Thymus (tissue), 11 donors: Measurements from ENCODE around the gene KRT9. TPM values are rescaled to one million over a fixed set of nuclear protein-coding genes. Genes with fewer than 3 reads are reported as not detected.
"Not testable (repeated sequence)": the region's sequence is repeated elsewhere in the genome, so short reads cannot be mapped to it uniquely, and the experiment has no call there.

Experiments used
- DNase-seq, 9 donors: peaks; one replicate each; pipeline ENCODE4 v3.0.0-alpha.2; 2013; ENCODE audit warnings: low spot score in 9 of 9, low read depth in 6 of 9, missing footprints in 1 of 9
- H3K27ac ChIP-seq, 2 donors: one replicate each; pipeline ENCODE4 v1.5.1; 2013; ENCODE audit warnings: control low read depth in 1 of 2, low read depth in 1 of 2, low read length in 1 of 2, mild to moderate bottlenecking in 1 of 2, moderate library complexity in 1 of 2
- H3K27me3 ChIP-seq, 2 donors: one replicate each; pipeline ENCODE4 v1.5.1; 2013; ENCODE audit warnings: low read length in 1 of 2; ENCODE audit not compliant: control insufficient read depth in 2 of 2, insufficient read depth in 1 of 2
- H3K36me3 ChIP-seq, 2 donors: one replicate each; pipeline ENCODE4 v1.5.1; 2013; ENCODE audit warnings: low read length in 1 of 2, mild to moderate bottlenecking in 1 of 2, moderate library complexity in 1 of 2; ENCODE audit not compliant: control insufficient read depth in 2 of 2, insufficient read depth in 2 of 2
- H3K4me1 ChIP-seq, 2 donors: one replicate each; pipeline ENCODE4 v1.5.1; 2013; ENCODE audit warnings: low read length in 2 of 2; ENCODE audit not compliant: control insufficient read depth in 2 of 2, insufficient read depth in 2 of 2
- H3K4me3 ChIP-seq, 2 donors: one replicate each; pipeline ENCODE4 v1.5.1; 2013; ENCODE audit warnings: low read length in 2 of 2, control low read depth in 1 of 2, mild to moderate bottlenecking in 1 of 2
- H3K9me3 ChIP-seq, 2 donors: one replicate each; pipeline ENCODE4 v1.5.1; 2013; ENCODE audit warnings: low read length in 1 of 2, mild to moderate bottlenecking in 1 of 2; ENCODE audit not compliant: control insufficient read depth in 2 of 2, insufficient read depth in 1 of 2
- WGBS: extraction: QIAGEN DNeasy Blood & Tissue Kit; methylation state at CpG from one replicate; pipeline ENCODE4 v1.1.7; 2013; 5-methylcytosine and 5-hydroxymethylcytosine counted together
- polyA plus RNA-seq: library from polyadenylated mRNA; stranded (reverse); fragments of 200-250 nt; gene quantifications from one replicate; pipeline ENCODE4 v1.2.3, GENCODE V29; 2013
- total RNA-seq: library from RNA; stranded (reverse); fragments of 120-200 nt; gene quantifications from one replicate; pipeline ENCODE4 v1.2.4, GENCODE V29; 2013
- donor health status: healthy.

The KRT9 gene
- total and polyA plus RNA-seq, 2 donors, result 1.7 to 60.7 TPM

- 86% methylated on average over 4 of the region's 4 CpGs for WGBS
- H3K9me3 ChIP-seq, H3K4me3 ChIP-seq, DNase-seq, H3K27me3 ChIP-seq, H3K4me1 ChIP-seq, H3K36me3 ChIP-seq, H3K27ac ChIP-seq: not testable (repeated sequence)
Observed at GRCh38 chr17:41616486-41616885, 44.6 kb upstream of the KRT9 start.

- Histone ChIP-seq H3K9me3 (no peaks in the 10 kb centered on the region), H3K27me3 (no peaks in the 10 kb centered on the region), H3K4me1 (no peaks in the 10 kb centered on the region), H3K27ac (no peak overlapping the region), H3K36me3 (no peaks in the 10 kb centered on the region), H3K4me3 (no peak overlapping the region)
- WGBS, result 64% methylated on average over 7 of the region's 7 CpGs
- no peak for DNase-seq
Observed at GRCh38 chr17:41615454-41615853, 43.6 kb upstream of the KRT9 start.

GRCh38 chr17:41614767-41615166, 42.9 kb upstream of the KRT9 start:
- not testable (repeated sequence) for H3K36me3 ChIP-seq, H3K27me3 ChIP-seq, DNase-seq, H3K27ac ChIP-seq, H3K4me3 ChIP-seq, H3K4me1 ChIP-seq, H3K9me3 ChIP-seq
- WGBS, result 53% methylated on average over 9 of the region's 9 CpGs

GRCh38 chr17:41614098-41614497, 42.2 kb upstream of the KRT9 start:
- 95% methylated on average over 5 of the region's 5 CpGs for WGBS
- no peaks in the 10 kb centered on the region for H3K4me1 ChIP-seq

GRCh38 chr17:41613277-41614082, 41.6 kb upstream of the KRT9 start:
- Histone ChIP-seq H3K4me3 (no peak overlapping the region), H3K4me1 (no peaks in the 10 kb centered on the region), H3K27me3 (peaks cover 0 to 4% of the 10 kb centered on the region in 2 donors), H3K27ac (no peak overlapping the region), H3K36me3 (no peaks in the 10 kb centered on the region), H3K9me3 (no peaks in the 10 kb centered on the region)
- DNase-seq, result no peak
- WGBS, result 92% methylated on average over 11 of the region's 11 CpGs

More at GRCh38 chr17:41614098-41614497, 42.2 kb upstream of the KRT9 start:
- no peaks in the 10 kb centered on the region for H3K36me3 ChIP-seq
- H3K27ac ChIP-seq, result no peak overlapping the region
- no peaks in the 10 kb centered on the region for H3K9me3 ChIP-seq
- DNase-seq, result no peak
- no peak overlapping the region for H3K4me3 ChIP-seq
- H3K27me3 ChIP-seq, result peaks cover 0 to 4% of the 10 kb centered on the region in 2 donors

- DNase-seq, H3K36me3 ChIP-seq, H3K4me3 ChIP-seq, H3K27me3 ChIP-seq, H3K4me1 ChIP-seq, H3K9me3 ChIP-seq, H3K27ac ChIP-seq: not testable (repeated sequence)
- 88% methylated on average over 31 of the region's 31 CpGs for WGBS
Observed at GRCh38 chr17:41612376-41613160, 40.7 kb upstream of the KRT9 start, which contains the start of gene KRT16. Gene KRT16 (minus strand): TSS chr17:41612767. CDS start chr17:41612688, 79 bp downstream.

GRCh38 chr17:41610965-41611640, 39.2 kb upstream of the KRT9 start:
- H3K36me3 ChIP-seq, result no peaks in the 10 kb centered on the region
- WGBS, result 93% methylated on average over 25 of the region's 25 CpGs
- peaks cover 0 to 4% of the 10 kb centered on the region in 2 donors for H3K27me3 ChIP-seq
- no peak for DNase-seq
- no peaks in the 10 kb centered on the region for H3K9me3 ChIP-seq
- no peak overlapping the region for H3K4me3 ChIP-seq
- no peaks in the 10 kb centered on the region for H3K4me1 ChIP-seq
- no peak overlapping the region for H3K27ac ChIP-seq

GRCh38 chr17:41610061-41610517, 38.2 kb upstream of the KRT9 start:
- H3K27me3 ChIP-seq, H3K36me3 ChIP-seq, H3K4me3 ChIP-seq, H3K9me3 ChIP-seq, DNase-seq, H3K27ac ChIP-seq, H3K4me1 ChIP-seq: not testable (repeated sequence)
- 34% methylated on average over 10 of the region's 10 CpGs for WGBS

- not testable (repeated sequence) for H3K4me3 ChIP-seq, H3K9me3 ChIP-seq, H3K4me1 ChIP-seq, H3K27ac ChIP-seq, H3K36me3 ChIP-seq, H3K27me3 ChIP-seq, DNase-seq
- 83% methylated on average over 4 of the region's 4 CpGs for WGBS
Observed at GRCh38 chr17:41606930-41607329, 35.1 kb upstream of the KRT9 start.
